Measurements from ENCODE around the gene DHX36.

The DHX36 gene, protein sequence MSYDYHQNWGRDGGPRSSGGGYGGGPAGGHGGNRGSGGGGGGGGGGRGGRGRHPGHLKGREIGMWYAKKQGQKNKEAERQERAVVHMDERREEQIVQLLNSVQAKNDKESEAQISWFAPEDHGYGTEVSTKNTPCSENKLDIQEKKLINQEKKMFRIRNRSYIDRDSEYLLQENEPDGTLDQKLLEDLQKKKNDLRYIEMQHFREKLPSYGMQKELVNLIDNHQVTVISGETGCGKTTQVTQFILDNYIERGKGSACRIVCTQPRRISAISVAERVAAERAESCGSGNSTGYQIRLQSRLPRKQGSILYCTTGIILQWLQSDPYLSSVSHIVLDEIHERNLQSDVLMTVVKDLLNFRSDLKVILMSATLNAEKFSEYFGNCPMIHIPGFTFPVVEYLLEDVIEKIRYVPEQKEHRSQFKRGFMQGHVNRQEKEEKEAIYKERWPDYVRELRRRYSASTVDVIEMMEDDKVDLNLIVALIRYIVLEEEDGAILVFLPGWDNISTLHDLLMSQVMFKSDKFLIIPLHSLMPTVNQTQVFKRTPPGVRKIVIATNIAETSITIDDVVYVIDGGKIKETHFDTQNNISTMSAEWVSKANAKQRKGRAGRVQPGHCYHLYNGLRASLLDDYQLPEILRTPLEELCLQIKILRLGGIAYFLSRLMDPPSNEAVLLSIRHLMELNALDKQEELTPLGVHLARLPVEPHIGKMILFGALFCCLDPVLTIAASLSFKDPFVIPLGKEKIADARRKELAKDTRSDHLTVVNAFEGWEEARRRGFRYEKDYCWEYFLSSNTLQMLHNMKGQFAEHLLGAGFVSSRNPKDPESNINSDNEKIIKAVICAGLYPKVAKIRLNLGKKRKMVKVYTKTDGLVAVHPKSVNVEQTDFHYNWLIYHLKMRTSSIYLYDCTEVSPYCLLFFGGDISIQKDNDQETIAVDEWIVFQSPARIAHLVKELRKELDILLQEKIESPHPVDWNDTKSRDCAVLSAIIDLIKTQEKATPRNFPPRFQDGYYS

DNA sequence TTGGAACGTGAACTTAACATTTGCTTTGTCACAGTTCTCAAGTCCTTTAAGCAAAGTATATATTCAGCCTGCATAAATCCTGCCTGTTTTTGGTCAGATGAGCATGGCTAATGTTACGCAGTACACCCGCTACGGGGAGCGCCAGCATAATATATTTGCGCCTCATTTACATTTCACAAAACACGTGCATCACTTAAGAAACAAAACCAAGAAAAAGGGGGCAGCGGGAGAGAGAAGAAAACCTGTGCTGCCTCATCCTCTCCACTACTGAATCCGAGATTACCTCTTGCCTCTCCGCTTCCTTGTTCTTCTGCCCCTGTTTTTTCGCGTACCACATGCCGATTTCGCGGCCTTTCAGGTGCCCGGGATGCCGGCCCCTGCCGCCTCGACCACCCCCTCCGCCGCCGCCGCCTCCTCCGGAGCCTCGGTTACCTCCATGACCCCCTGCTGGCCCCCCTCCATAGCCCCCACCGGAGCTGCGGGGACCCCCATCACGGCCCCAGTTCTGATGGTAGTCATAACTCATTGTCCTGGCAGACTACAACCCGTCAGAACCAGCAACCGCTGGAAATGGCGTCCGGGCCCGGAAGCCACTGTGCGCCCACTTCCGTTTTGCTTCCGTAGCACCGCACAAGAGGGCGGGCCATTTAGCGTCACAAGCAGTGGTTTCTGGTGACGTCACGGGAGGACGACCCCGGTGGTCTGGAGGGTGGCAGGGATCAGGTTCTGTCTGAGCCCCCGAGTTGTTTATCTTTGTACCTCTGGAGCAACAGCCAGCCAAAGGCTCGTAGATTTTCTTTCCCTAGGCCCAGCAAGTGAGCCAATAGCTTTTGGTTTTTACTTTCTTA, at the start of gene DHX36:
Gene DHX36 (minus strand): TSS at position 597 of the 848 bp plus-strand sequence. CDS start 71 bp downstream, at position 526.
- DNase-seq (ENCODE audit: low spot score) = peak; percentile 84

DNA sequence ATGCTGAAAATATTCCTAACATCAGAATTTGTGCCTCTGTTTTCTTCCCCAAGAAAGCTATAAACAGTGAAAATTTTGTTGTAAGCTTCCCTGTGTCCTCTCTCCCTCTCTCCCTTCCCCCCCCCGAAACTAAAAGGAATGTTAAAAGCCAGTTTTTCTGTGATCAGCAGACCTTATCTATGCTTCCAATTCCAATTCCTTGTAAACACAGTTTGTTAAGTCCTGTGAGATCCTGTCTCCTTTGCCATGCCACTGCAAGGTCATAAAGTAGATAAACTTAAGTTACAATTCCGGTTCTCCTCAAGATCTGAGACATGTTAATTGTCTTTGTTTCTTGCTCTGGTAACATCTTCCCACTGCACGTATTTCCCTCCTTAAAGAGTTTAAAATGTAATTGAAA, 42.9 kb upstream of the DHX36 start:
- DNase-seq (ENCODE audit: low spot score) = no peak

- no peak for DNase-seq (ENCODE audit: low spot score)
Measured at GRCh38 chr3:154364849-154365248, 40.6 kb upstream of the DHX36 start.

DNA sequence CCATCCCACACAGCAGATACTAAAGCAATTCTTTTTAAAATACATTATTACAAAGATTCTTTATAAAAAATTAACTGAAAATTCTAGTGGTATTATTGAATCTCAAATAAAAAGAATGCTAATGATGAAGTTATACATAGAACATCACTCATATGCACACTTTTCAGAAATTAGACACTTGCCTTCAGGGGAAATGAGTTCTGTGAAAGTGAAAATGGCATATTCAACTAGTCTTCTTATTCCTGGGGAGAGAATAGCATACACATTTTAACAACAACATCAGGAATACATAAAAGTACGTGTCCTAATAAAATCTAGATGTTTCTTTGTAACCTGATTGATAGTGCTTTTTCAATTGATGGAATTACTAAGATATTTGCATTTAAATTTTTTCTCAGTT, 36.8 kb upstream of the DHX36 start:
- DNase-seq (ENCODE audit: low spot score) = no peak

DNA sequence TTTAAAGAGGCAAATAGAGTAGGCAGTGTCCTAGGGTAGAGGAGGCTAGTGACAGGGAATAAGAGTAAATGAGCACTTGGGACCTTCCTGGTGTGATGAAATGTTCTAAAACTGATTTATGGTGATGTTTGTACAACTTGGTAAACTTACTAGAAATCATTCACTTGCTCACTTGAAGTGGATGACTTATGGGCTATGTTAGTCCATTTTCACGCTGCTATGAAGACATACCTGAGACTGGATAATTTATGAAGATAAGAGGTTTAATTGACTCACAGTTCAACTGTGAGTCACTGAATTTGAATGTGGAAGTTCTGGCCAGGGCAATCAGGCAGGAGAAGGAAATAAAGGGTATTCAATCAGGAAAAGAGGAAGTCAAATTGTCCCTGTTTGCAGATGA, 31.7 kb upstream of the DHX36 start:
- DNase-seq (ENCODE audit: low spot score) = no peak

GRCh38 chr3:154349223-154349622, 24.9 kb upstream of the DHX36 start:
- no peak for DNase-seq (ENCODE audit: low spot score)

DNA sequence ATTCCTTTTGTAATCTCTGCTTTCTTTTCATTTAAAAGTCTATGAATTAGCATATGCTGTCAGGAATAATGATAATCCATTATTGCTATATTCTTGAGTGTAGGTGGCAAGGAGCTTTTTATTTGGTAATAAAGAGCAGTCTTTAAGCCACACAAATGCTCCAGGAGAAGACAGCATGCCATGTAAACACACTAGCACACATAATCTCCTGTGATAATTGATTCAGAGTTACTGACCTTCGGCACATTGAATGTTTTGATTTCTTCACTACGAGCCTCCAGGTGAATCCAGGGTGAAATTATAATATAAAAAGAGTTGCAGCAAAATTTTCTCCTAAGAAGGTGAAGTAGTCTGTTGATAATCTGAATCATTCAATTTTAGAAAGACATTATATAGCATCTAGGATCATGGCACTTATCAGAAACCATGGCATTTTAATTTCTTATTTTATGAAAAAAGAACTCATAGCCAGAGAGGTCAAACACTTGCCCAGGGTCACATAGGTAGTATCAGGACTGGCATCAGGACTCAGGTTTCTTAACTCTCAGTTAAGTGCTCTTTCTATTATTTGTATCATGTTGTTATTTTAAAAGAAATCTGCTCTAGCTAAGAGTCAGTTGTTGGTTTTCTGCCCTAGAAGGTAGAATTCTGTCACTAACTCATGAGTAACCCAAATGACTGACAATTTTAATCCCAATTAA, 21.3 kb upstream of the DHX36 start:
- DNase-seq (ENCODE audit: low spot score) = no peak

- DNase-seq (ENCODE audit: low spot score) = no peak
Measured at GRCh38 chr3:154338570-154338969, 14.3 kb upstream of the DHX36 start.

DNA sequence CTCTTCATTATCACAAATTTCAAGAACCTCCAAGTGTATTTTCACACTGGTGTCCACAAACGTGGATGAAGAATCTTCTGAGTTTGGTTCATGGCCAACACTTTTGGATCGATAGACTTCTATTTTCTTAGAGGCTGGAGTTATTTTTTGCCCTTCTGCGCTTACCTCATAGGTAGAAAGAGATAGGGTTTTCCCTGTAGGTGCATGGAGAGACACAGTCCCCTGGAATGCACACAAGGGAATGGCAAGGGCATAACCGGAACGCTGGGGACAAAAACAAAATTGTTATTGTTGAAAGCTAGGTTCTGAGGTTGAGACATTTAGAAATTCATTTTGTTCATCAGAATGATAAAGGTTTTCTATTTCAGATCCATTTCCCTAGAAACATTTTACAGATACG, 13.7 kb upstream of the DHX36 start:
- DNase-seq (ENCODE audit: low spot score) = no peak

- peak; percentile 16 for DNase-seq (ENCODE audit: low spot score)
Measured at GRCh38 chr3:154334973-154335420, 10.7 kb upstream of the DHX36 start.

GRCh38 chr3:154327871-154328270, 3.6 kb upstream of the DHX36 start:
- DNase-seq (ENCODE audit: low spot score) = no peak

DNA sequence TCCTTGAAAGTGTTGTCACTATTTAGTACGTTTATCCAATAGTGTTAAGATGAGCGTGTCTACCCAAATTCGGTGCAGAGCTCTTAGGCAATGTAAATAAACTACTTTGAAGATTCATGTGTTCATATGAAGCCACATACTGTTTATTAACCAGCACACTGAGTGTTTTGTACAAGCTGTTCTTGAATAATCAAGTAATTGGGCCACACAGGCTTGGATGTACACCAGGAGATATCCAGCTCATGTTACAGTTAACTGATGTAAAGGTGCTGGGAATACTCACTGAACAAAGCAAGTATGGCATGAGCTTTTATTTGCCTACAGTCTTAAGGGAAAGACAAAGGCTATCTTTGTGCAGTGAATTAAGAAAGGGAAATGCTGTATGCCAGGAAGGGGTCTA, 632 bp upstream of the DHX36 start:
- no peak for DNase-seq (ENCODE audit: low spot score)

GRCh38 chr3:154316974-154317767, 7.1 kb downstream of the DHX36 start:
- no peak for DNase-seq (ENCODE audit: low spot score)

- no peak for DNase-seq (ENCODE audit: low spot score)
Measured at GRCh38 chr3:154314152-154314551, 10.1 kb downstream of the DHX36 start.

- DNase-seq (ENCODE audit: low spot score) = no peak
Measured at GRCh38 chr3:154310840-154311239, 13.4 kb downstream of the DHX36 start.

DNA sequence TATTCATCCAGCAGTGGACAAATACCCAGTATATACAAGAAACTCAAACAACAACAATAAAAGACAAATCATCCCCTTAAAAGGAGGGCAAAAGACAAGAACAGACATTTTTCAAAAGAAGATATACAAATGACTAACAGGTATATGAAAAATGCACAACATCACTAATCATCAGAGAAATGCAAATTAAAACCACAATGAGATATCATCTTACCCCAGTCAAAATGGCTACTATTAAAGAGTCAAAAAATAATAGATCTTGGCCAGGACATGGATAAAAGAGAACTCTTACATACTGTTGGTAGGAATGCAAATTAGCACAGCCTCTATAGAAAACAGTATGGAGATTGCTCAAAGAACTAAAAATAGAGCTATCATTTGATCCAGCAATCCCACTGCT, 16.9 kb downstream of the DHX36 start:
- DNase-seq (ENCODE audit: low spot score) = no peak

- no peak for DNase-seq (ENCODE audit: low spot score)
Measured at GRCh38 chr3:154304936-154305335, 19.4 kb downstream of the DHX36 start.

- no peak for DNase-seq (ENCODE audit: low spot score)
Measured at GRCh38 chr3:154304116-154304786, 20.0 kb downstream of the DHX36 start.

GRCh38 chr3:154301561-154301960, 22.7 kb downstream of the DHX36 start:
- DNase-seq (ENCODE audit: low spot score) = no peak

- no peak for DNase-seq (ENCODE audit: low spot score)
Measured at GRCh38 chr3:154294016-154294415, 30.3 kb downstream of the DHX36 start.

Measured in germinal center (tissue), 1 donor.